Measurements from ENCODE around the gene MSRB3.

DNA sequence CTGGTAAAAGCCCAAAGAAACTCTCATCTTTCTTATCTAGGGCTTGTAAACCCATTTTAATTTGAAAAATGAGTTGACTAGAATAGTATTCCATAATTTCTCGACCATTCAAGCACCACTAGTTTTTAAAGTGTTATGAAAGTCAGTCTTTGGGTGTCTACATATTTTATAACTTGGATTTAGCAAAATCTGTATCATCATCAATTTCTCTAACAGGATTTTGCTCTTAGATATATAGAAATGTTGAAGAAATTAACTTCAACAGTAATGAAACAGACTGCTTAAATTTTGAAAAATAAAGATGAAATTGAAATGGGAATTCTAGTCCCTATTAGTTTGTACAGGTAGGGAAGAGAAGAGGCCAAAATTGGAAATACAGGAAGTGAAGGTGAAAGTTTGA, 32.8 kb downstream of the MSRB3 start:
- TF ChIP-seq, protein P1, sequence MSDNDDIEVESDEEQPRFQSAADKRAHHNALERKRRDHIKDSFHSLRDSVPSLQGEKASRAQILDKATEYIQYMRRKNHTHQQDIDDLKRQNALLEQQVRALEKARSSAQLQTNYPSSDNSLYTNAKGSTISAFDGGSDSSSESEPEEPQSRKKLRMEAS (IDR thresholded peaks at IDR 0.05; ENCODE audit: low read depth) = no peak
- TF ChIP-seq GATA2 (CRISPR knock-in tag; IDR thresholded peaks at IDR 0.05) (no peak), SMC3 (IDR thresholded peaks at IDR 0.05; ENCODE audit: low read depth, low read length) (no peak), NFIC (IDR thresholded peaks at IDR 0.05; ENCODE audit: borderline replicate concordance) (no peak), POLR2AphosphoS5 (IDR thresholded peaks at IDR 0.05; ENCODE audit: low read depth, low read length) (no peak)
- TF ChIP-seq, protein P2, sequence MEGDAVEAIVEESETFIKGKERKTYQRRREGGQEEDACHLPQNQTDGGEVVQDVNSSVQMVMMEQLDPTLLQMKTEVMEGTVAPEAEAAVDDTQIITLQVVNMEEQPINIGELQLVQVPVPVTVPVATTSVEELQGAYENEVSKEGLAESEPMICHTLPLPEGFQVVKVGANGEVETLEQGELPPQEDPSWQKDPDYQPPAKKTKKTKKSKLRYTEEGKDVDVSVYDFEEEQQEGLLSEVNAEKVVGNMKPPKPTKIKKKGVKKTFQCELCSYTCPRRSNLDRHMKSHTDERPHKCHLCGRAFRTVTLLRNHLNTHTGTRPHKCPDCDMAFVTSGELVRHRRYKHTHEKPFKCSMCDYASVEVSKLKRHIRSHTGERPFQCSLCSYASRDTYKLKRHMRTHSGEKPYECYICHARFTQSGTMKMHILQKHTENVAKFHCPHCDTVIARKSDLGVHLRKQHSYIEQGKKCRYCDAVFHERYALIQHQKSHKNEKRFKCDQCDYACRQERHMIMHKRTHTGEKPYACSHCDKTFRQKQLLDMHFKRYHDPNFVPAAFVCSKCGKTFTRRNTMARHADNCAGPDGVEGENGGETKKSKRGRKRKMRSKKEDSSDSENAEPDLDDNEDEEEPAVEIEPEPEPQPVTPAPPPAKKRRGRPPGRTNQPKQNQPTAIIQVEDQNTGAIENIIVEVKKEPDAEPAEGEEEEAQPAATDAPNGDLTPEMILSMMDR (IDR thresholded peaks at IDR 0.05) = no peak
- TF ChIP-seq, protein P3, sequence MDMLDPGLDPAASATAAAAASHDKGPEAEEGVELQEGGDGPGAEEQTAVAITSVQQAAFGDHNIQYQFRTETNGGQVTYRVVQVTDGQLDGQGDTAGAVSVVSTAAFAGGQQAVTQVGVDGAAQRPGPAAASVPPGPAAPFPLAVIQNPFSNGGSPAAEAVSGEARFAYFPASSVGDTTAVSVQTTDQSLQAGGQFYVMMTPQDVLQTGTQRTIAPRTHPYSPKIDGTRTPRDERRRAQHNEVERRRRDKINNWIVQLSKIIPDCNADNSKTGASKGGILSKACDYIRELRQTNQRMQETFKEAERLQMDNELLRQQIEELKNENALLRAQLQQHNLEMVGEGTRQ (IDR thresholded peaks at IDR 0.05; ENCODE audit: borderline replicate concordance, low read depth, low read length) = no peak
- TF ChIP-seq, protein P4, sequence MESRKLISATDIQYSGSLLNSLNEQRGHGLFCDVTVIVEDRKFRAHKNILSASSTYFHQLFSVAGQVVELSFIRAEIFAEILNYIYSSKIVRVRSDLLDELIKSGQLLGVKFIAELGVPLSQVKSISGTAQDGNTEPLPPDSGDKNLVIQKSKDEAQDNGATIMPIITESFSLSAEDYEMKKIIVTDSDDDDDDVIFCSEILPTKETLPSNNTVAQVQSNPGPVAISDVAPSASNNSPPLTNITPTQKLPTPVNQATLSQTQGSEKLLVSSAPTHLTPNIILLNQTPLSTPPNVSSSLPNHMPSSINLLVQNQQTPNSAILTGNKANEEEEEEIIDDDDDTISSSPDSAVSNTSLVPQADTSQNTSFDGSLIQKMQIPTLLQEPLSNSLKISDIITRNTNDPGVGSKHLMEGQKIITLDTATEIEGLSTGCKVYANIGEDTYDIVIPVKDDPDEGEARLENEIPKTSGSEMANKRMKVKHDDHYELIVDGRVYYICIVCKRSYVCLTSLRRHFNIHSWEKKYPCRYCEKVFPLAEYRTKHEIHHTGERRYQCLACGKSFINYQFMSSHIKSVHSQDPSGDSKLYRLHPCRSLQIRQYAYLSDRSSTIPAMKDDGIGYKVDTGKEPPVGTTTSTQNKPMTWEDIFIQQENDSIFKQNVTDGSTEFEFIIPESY (IDR thresholded peaks at IDR 0.05; ENCODE audit: borderline replicate concordance, low read depth) = no peak
